ENCODE data around the gene VPS54.

The VPS54 gene

GRCh38 chr2:63890678-63891077 lies 128.6 kb downstream of the VPS54 start:
- TF ChIP-seq CTCF (IDR thresholded peaks at IDR 0.05; ENCODE audit: insufficient read depth, low read length) = no peak
- no peak for TF ChIP-seq POLR2AphosphoS5 (IDR thresholded peaks at IDR 0.05; ENCODE audit: low read depth)
- TF ChIP-seq SPI1 (IDR thresholded peaks at IDR 0.05; ENCODE audit: borderline replicate concordance, low read depth) = no peak
- no peak for TF ChIP-seq GABPA (IDR thresholded peaks at IDR 0.05; ENCODE audit: low read depth)
- TF ChIP-seq, protein P1, sequence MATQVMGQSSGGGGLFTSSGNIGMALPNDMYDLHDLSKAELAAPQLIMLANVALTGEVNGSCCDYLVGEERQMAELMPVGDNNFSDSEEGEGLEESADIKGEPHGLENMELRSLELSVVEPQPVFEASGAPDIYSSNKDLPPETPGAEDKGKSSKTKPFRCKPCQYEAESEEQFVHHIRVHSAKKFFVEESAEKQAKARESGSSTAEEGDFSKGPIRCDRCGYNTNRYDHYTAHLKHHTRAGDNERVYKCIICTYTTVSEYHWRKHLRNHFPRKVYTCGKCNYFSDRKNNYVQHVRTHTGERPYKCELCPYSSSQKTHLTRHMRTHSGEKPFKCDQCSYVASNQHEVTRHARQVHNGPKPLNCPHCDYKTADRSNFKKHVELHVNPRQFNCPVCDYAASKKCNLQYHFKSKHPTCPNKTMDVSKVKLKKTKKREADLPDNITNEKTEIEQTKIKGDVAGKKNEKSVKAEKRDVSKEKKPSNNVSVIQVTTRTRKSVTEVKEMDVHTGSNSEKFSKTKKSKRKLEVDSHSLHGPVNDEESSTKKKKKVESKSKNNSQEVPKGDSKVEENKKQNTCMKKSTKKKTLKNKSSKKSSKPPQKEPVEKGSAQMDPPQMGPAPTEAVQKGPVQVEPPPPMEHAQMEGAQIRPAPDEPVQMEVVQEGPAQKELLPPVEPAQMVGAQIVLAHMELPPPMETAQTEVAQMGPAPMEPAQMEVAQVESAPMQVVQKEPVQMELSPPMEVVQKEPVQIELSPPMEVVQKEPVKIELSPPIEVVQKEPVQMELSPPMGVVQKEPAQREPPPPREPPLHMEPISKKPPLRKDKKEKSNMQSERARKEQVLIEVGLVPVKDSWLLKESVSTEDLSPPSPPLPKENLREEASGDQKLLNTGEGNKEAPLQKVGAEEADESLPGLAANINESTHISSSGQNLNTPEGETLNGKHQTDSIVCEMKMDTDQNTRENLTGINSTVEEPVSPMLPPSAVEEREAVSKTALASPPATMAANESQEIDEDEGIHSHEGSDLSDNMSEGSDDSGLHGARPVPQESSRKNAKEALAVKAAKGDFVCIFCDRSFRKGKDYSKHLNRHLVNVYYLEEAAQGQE (IDR thresholded peaks at IDR 0.05; ENCODE audit: insufficient replicate concordance, low read depth) = no peak
- no peak for DNase-seq (ENCODE audit: low read depth in 1 of 2, low spot score in 1 of 2)
- no peaks in the 10 kb centered on the region for H3K27me3 ChIP-seq (ENCODE audit: insufficient read depth, poor library complexity, severe bottlenecking)
- no peak overlapping the region for H3K27ac ChIP-seq (replicated peaks)
- no peak overlapping the region for H3K4me3 ChIP-seq (replicated peaks; ENCODE audit: insufficient read depth, low read length)

DNA sequence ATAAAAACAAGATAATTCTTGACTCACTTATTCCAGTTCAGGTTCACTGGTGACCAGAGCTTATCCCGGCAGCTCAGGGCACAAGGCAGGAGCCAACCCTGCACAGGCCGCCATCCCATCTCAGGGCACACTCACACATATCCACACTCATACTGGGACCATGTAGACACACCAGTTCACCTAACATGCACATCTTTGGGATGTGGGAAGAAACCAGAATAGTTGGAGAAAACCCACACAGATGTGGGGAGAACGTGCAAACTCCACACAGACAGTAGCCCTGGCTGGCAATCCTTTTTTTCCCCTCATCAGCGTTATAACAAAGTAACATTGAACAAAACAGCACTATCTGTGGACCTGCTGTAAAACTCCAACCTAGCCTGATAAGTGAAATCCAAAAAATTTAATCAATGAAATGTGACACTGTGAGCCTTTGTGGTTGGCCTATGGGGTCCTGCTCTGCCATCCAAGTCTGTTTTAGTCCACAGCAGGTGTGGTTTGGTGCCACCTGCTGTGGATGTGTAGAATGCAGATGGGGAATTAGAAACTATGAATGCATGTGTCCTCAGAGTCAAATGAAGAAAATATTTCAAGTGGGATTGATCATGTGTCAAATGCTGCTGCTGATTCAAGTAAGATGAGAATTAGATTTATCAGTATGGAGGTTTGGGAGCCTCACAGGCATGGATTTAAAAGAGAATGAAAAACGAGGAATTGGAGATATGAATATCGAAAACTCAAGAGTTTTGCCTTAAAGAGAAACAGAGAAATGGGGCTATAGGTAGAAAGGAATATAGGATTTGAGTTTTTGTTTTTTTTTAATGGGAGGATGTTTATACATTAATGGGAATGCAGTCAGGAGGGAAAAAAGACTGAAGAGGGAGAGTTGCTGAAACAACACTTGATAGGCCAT lies 130.5 kb downstream of the VPS54 start:
- peak; percentile 4 to 19 for DNase-seq (ENCODE audit: low read depth in 1 of 2, low spot score in 1 of 2)
- TF ChIP-seq SPI1 (IDR thresholded peaks at IDR 0.05; ENCODE audit: borderline replicate concordance, low read depth) (no peak), CTCF (IDR thresholded peaks at IDR 0.05; ENCODE audit: insufficient read depth, low read length) (peak; percentile 52), POLR2AphosphoS5 (IDR thresholded peaks at IDR 0.05; ENCODE audit: low read depth) (no peak)
- TF ChIP-seq, protein P1 (IDR thresholded peaks at IDR 0.05; ENCODE audit: insufficient replicate concordance, low read depth) = no peak
- Histone ChIP-seq H3K27ac (replicated peaks) (no peak overlapping the region), H3K4me3 (replicated peaks; ENCODE audit: insufficient read depth, low read length) (no peak overlapping the region), H3K27me3 (ENCODE audit: insufficient read depth, poor library complexity, severe bottlenecking) (no peaks in the 10 kb centered on the region)

- no peak for TF ChIP-seq GABPA (IDR thresholded peaks at IDR 0.05; ENCODE audit: low read depth)
- TF ChIP-seq, protein P1 (IDR thresholded peaks at IDR 0.05; ENCODE audit: insufficient replicate concordance, low read depth) = no peak
- no peak for DNase-seq (ENCODE audit: low read depth in 1 of 2, low spot score in 1 of 2)
- Histone ChIP-seq H3K4me3 (replicated peaks; ENCODE audit: insufficient read depth, low read length) (no peak overlapping the region), H3K27ac (replicated peaks) (no peak overlapping the region), H3K27me3 (ENCODE audit: insufficient read depth, poor library complexity, severe bottlenecking) (no peaks in the 10 kb centered on the region)
Measured at GRCh38 chr2:63888053-63888452, 131.2 kb downstream of the VPS54 start.

All from HL-60 (cell line).